LNCaP clone FGC (cell line): Measurements from ENCODE around the gene COL4A2.

Experiments
- DNase-seq: peaks from one replicate; pipeline ENCODE4 v3.0.0-alpha.2; 2011; ENCODE audit warnings: low read depth
- H3K4me3 ChIP-seq: 2 replicates; pipeline ENCODE4 v1.5.1; 2011; ENCODE audit warnings: mild to moderate bottlenecking, low read depth, low read length, control low read depth
- CTCF ChIP-seq: IDR thresholded peaks from 2 replicates; pipeline ENCODE4 v1.5.1; 2012; ENCODE audit warnings: mild to moderate bottlenecking; ENCODE audit not compliant: control insufficient read depth, insufficient read depth; ENCODE audit errors: extremely low read depth

The COL4A2 gene

GRCh38 chr13:110554946-110555345, 247.9 kb downstream of the COL4A2 start:
- DNase-seq: no peak
- no peak overlapping the region for H3K4me3 ChIP-seq
- TF ChIP-seq CTCF: no peak

- peak overlapping the region; percentile 30 for H3K4me3 ChIP-seq
- TF ChIP-seq CTCF: no peak
- DNase-seq: no peak
Observed at GRCh38 chr13:110555601-110556223, 248.6 kb downstream of the COL4A2 start.

GRCh38 chr13:110556224-110556606, 249.1 kb downstream of the COL4A2 start:
- H3K4me3 ChIP-seq: peak overlapping the region; percentile 30
- no peak for DNase-seq
- no peak for TF ChIP-seq CTCF

- no peak for DNase-seq
- TF ChIP-seq CTCF: no peak
- H3K4me3 ChIP-seq: no peak overlapping the region
Observed at GRCh38 chr13:110557082-110557481, 250.0 kb downstream of the COL4A2 start.

- no peak for DNase-seq
Observed at GRCh38 chr13:110557610-110558305, 250.7 kb downstream of the COL4A2 start.

GRCh38 chr13:110559429-110559943, 252.4 kb downstream of the COL4A2 start:
- TF ChIP-seq CTCF: no peak
- no peak for DNase-seq

More at GRCh38 chr13:110557610-110558305, 250.7 kb downstream of the COL4A2 start:
- TF ChIP-seq CTCF: no peak
- H3K4me3 ChIP-seq: no peak overlapping the region

GRCh38 chr13:110559986-110560385, 252.9 kb downstream of the COL4A2 start:
- peak overlapping the region; percentile 60 for H3K4me3 ChIP-seq
- no peak for DNase-seq
- no peak for TF ChIP-seq CTCF

More at GRCh38 chr13:110559429-110559943, 252.4 kb downstream of the COL4A2 start:
- H3K4me3 ChIP-seq: peak overlapping the region; percentile 60
